Thoracic aorta (tissue), 2 donors: ENCODE data around the gene CDKN2A. TPM values are rescaled to one million over a fixed set of nuclear protein-coding genes. Genes with fewer than 3 reads are reported as not detected.

ENCODE experiments used
- ATAC-seq: fragments of 150-250 bp; one replicate; pipeline ENCODE4 v1.8.0; 2017; ENCODE audit warnings: low read depth; ENCODE audit not compliant: insufficient number of reproducible peaks, low FRiP score
- DNase-seq: peaks from one replicate; pipeline ENCODE4 v3.0.0-alpha.2; 2020; ENCODE audit warnings: low spot score
- H3K27ac ChIP-seq, 2 donors: fragments of 200-600 bp; sonication (generic); 1 replicate in 1 of 2; 2 replicates in 1 of 2; pipeline ENCODE4 v1.5.1; 2016; ENCODE audit warnings: mild to moderate bottlenecking in 2 of 2, moderate library complexity in 2 of 2
- H3K27me3 ChIP-seq: fragments of 200-600 bp; sonication (generic); replicated peaks from 2 replicates; pipeline ENCODE4 v1.6.0; 2016; ENCODE audit warnings: mild to moderate bottlenecking; ENCODE audit not compliant: insufficient read depth
- H3K36me3 ChIP-seq: fragments of 200-600 bp; sonication (generic); one replicate; pipeline ENCODE4 v1.5.1; 2016
- H3K4me1 ChIP-seq, 2 donors: fragments of 200-600 bp; sonication (generic); 1 replicate in 1 of 2; 2 replicates in 1 of 2; pipeline versions ENCODE4 v1.5.1 to v1.6.0; 2016; ENCODE audit warnings: low read depth in 2 of 2, mild to moderate bottlenecking in 1 of 2; ENCODE audit not compliant: control insufficient read depth in 1 of 2
- H3K4me3 ChIP-seq: fragments of 200-600 bp; sonication (generic); 2 replicates; pipeline ENCODE4 v1.5.1; 2016; ENCODE audit warnings: mild to moderate bottlenecking
- H3K9me3 ChIP-seq: fragments of 200-600 bp; sonication (generic); 2 replicates; pipeline ENCODE4 v1.5.1; 2016
- CTCF ChIP-seq: fragments of 200-600 bp; sonication (generic); IDR thresholded peaks from one replicate; pipeline ENCODE4 v1.5.1; 2019; ENCODE audit warnings: antibody characterized with exemption
- total RNA-seq, 2 donors: library from RNA; depleted of rRNA; stranded (reverse); fragments of >200 nt; gene quantifications; one replicate each; pipeline versions ENCODE4 v1.1.0 to v1.2.3, GENCODE V29; 2016

Gene CDKN2A
- total RNA-seq, 2 donors from 2014 or later = 4.1 to 10.3 TPM

- no peak overlapping the region for H3K4me3 ChIP-seq
These were observed 1.2 kb downstream of the CDKN2A start for GRCh38 chr9:21993007-21993406.

DNA sequence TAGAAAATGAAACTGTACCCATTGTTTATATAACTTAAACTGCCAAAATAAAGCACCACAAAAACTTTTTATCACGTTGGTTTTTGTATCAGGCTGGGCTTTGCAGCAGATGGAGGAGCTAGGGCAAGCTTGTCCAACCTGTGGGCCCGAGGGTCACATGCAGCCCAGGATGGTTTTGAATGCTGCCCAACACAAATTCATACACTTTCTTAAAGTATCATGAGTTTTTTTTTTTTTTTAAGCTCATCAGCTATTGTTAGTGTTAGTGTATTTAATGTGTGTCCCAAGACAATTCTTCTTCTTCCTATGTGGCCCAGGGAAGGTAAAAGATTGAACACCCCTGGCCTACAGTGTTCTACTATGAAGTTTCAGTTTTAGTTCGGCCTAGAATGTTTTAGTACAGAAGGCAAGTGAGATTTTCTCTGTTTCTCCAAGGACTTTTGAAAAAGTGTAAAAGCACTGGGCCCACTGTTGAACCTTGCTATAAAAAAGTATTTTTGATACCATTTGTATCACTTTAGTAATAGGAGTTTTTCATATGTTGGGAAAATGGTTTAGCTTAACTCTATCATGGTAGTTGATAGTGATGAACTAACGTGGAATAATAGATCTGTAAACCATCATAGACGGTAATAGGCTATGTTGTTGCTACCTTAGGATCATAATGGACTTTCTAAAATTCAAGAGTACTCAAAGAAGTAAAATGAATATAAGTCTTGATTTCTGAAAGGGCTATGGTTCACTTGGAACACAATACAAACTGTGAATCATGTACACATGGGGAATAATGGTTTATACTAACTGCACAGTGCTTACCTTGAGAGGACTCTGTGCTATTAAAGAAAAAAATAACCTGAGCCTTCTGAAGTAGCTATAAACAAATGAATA lies 2.9 kb downstream of the CDKN2A start:
- Histone ChIP-seq H3K36me3 (no peaks in the 10 kb centered on the region), H3K4me1 (peaks cover 0 to 10% of the 10 kb centered on the region in 2 donors), H3K27me3 (peaks cover 17% of the 10 kb centered on the region), H3K9me3 (no peaks in the 10 kb centered on the region), H3K4me3 (no peak overlapping the region), H3K27ac (no peak overlapping the region)
- no peak for ATAC-seq
- TF ChIP-seq CTCF = no peak
- no peak for DNase-seq

More at GRCh38 chr9:21993007-21993406, 1.2 kb downstream of the CDKN2A start:
- Histone ChIP-seq H3K4me1 (peaks cover 0 to 10% of the 10 kb centered on the region in 2 donors), H3K27me3 (peaks cover 17% of the 10 kb centered on the region), H3K9me3 (no peaks in the 10 kb centered on the region), H3K36me3 (no peaks in the 10 kb centered on the region), H3K27ac (no peak overlapping the region)
- no peak for TF ChIP-seq CTCF
- ATAC-seq = no peak
- no peak for DNase-seq

- H3K27me3 ChIP-seq = peaks cover 17% of the 10 kb centered on the region
- H3K27ac ChIP-seq = no peak overlapping the region
- H3K4me3 ChIP-seq = no peak overlapping the region
- no peak for ATAC-seq
- H3K9me3 ChIP-seq = no peaks in the 10 kb centered on the region
- H3K36me3 ChIP-seq = no peaks in the 10 kb centered on the region
- H3K4me1 ChIP-seq = peaks cover 0 to 10% of the 10 kb centered on the region in 2 donors
- no peak for TF ChIP-seq CTCF
- DNase-seq = no peak
These were observed 4.6 kb downstream of the CDKN2A start for GRCh38 chr9:21989440-21990189.

- H3K36me3 ChIP-seq = no peaks in the 10 kb centered on the region
- peaks cover 0 to 1% of the 10 kb centered on the region in 2 donors for H3K4me1 ChIP-seq
- DNase-seq = no peak
- no peak overlapping the region for H3K27ac ChIP-seq
- no peaks in the 10 kb centered on the region for H3K9me3 ChIP-seq
- TF ChIP-seq CTCF = no peak
- ATAC-seq = no peak
- H3K4me3 ChIP-seq = no peak overlapping the region
- H3K27me3 ChIP-seq = peaks cover 17% of the 10 kb centered on the region
These were observed 5.9 kb downstream of the CDKN2A start for GRCh38 chr9:21988056-21988990.
